ENCODE measurements around the gene DPYSL3. TPM values are rescaled to one million over a fixed set of nuclear protein-coding genes. Genes with fewer than 3 reads are reported as not detected.
A peak's percentile ranks its signal among the peaks of the same experiment; 100 is the strongest.

Gene DPYSL3
- total RNA-seq, 1 donor from 2014 or later = 414 TPM

DNA sequence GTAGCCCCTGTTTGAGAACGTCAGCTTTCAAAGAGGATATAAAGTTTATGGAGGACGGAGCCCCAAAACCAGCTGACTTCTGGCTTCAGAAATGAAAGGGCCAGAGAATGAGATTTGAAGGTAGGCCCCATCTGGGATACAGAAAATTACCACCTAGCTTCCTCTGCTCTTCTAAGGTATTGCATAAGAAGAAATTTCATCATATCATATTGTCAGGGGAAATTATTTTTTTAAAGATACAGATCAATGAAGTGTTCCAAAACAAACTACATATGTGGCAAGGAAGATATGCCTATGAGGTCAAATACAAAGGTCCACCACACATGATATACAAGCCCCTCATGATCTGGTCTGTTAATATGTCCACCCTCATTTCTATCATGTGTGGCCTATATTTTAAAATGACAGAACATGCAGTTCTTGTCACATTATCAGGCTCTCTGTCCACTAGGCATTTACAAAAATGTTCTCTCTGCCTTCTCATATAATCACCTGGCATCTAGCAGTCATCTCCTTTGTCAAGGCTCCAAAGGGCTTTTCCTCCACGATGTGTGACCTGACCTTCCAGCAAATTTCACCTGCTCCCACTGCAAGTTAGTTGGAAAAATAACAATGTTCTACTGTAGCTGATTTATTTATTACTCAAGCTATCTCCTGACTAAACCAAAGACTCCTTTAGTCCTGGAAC is 83.1 kb downstream of the DPYSL3 start:
- peaks cover 13% of the 10 kb centered on the region for H3K4me1 Mint-ChIP-seq
- no peak overlapping the region for H3K9ac ChIP-seq
- peaks cover 6% of the 10 kb centered on the region for H3K9me3 Mint-ChIP-seq
- no peak overlapping the region for H2AFZ ChIP-seq (replicated peaks)
- H3K36me3 Mint-ChIP-seq = peaks cover 58% of the 10 kb centered on the region
- H3K36me3 ChIP-seq = peaks cover 26% of the 10 kb centered on the region
- peaks cover 98% of the 10 kb centered on the region for H4K20me1 ChIP-seq (ENCODE audit: low read depth)
- peaks cover 3% of the 10 kb centered on the region for H3K4me1 ChIP-seq
- peaks cover 4% of the 10 kb centered on the region for H3K27me3 Mint-ChIP-seq (ENCODE audit: insufficient read depth, low read depth)
- peaks cover 36% of the 10 kb centered on the region for H3F3A ChIP-seq (ENCODE audit: low read depth)
- H3K27me3 ChIP-seq = no peaks in the 10 kb centered on the region
- H3K79me2 ChIP-seq (ENCODE audit: low read depth) = peaks cover 100% of the 10 kb centered on the region
- H3K9me3 ChIP-seq (ENCODE audit: low read depth) = no peaks in the 10 kb centered on the region
- no peak overlapping the region for H3K4me2 ChIP-seq
- peak overlapping the region; percentile 10 for H3K27ac ChIP-seq
- H3K4me3 ChIP-seq = no peak overlapping the region
- H3K27ac Mint-ChIP-seq = no peak overlapping the region
- H3K4me3 Mint-ChIP-seq = no peak overlapping the region
- TF ChIP-seq EZH2phosphoT487 (IDR thresholded peaks at IDR 0.05) (no peak), EZH2 (IDR thresholded peaks at IDR 0.05) (no peak)
- TF ChIP-seq, protein P1, sequence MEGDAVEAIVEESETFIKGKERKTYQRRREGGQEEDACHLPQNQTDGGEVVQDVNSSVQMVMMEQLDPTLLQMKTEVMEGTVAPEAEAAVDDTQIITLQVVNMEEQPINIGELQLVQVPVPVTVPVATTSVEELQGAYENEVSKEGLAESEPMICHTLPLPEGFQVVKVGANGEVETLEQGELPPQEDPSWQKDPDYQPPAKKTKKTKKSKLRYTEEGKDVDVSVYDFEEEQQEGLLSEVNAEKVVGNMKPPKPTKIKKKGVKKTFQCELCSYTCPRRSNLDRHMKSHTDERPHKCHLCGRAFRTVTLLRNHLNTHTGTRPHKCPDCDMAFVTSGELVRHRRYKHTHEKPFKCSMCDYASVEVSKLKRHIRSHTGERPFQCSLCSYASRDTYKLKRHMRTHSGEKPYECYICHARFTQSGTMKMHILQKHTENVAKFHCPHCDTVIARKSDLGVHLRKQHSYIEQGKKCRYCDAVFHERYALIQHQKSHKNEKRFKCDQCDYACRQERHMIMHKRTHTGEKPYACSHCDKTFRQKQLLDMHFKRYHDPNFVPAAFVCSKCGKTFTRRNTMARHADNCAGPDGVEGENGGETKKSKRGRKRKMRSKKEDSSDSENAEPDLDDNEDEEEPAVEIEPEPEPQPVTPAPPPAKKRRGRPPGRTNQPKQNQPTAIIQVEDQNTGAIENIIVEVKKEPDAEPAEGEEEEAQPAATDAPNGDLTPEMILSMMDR (IDR thresholded peaks at IDR 0.05) = no peak
- DNase-seq (ENCODE audit: low spot score) = no peak

DNA sequence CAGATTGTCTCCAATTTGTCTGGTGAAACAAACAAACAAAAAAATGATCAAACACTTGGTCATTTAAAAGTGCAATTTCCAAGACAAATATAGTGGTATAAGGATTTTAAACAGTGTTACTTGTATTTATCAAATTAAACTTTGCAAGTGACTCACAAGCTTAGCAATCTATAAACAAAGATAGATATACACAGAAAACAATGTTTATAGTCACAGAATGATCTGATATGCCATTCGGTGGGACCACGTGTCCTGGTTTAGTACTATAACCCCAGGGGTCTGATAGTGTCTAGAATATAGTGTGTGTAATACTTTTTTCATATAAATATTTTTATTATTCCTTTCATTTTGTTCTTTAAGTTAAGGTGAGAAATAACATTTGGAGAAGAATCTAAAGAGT is 91.3 kb downstream of the DPYSL3 start:
- Mint-ChIP-seq H3K36me3 (peaks cover 65% of the 10 kb centered on the region), H3K27me3 (ENCODE audit: insufficient read depth, low read depth) (peaks cover 2% of the 10 kb centered on the region), H3K27ac (no peak overlapping the region), H3K4me1 (peaks cover 11% of the 10 kb centered on the region), H3K9me3 (peaks cover 6% of the 10 kb centered on the region), H3K4me3 (no peak overlapping the region)
- Histone ChIP-seq H2AFZ (replicated peaks) (no peak overlapping the region), H3K4me1 (peaks cover 4% of the 10 kb centered on the region), H3K79me2 (ENCODE audit: low read depth) (peaks cover 100% of the 10 kb centered on the region), H3F3A (ENCODE audit: low read depth) (peaks cover 37% of the 10 kb centered on the region), H3K4me2 (no peak overlapping the region), H3K27ac (no peak overlapping the region), H3K9me3 (ENCODE audit: low read depth) (no peaks in the 10 kb centered on the region), H4K20me1 (ENCODE audit: low read depth) (peaks cover 98% of the 10 kb centered on the region), H3K4me3 (no peak overlapping the region), H3K9ac (no peak overlapping the region), H3K36me3 (peaks cover 35% of the 10 kb centered on the region), H3K27me3 (no peaks in the 10 kb centered on the region)
- no peak for DNase-seq (ENCODE audit: low spot score)
- TF ChIP-seq, protein P1 (IDR thresholded peaks at IDR 0.05) = no peak
- TF ChIP-seq EZH2 (IDR thresholded peaks at IDR 0.05) = no peak

DNA sequence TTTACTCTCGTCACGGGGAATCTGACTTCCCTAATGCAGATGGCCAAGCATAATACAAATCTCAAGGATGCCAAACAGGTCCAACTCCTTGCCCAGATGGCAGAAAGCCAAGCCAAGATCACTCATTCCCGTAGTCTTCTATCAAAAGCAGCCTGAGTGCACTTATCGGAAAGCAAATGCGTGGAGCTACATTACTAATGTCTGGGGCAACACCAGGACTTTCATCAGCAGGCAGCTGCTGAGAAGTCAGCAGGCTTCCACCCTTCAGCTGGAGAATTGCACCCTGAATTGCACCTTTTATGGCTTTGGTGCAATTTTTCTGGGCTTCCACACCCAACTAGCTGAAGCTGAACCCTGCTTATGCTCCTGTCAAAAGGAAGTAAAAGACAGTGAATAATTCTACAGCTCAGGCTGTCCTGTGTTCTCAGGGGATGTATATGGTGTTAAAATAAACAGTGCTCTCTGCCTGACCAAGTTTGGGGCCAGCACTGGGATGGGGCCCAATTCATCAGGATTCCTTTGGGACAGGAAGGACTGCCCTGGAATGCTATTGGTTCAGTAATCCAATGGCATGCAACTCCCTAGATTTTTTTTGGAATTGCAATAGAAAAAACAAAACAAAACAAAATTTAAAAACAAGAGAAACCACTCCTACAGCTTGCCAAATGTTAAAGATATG is 92.6 kb downstream of the DPYSL3 start:
- peak overlapping the region; percentile 43 for H3K27ac ChIP-seq
- H3F3A ChIP-seq (ENCODE audit: low read depth) = peaks cover 39% of the 10 kb centered on the region
- no peak overlapping the region for H2AFZ ChIP-seq (replicated peaks)
- peaks cover 31% of the 10 kb centered on the region for H3K36me3 ChIP-seq
- H3K9me3 ChIP-seq (ENCODE audit: low read depth) = no peaks in the 10 kb centered on the region
- no peak for DNase-seq (ENCODE audit: low spot score)
- H3K4me3 ChIP-seq = no peak overlapping the region
- H3K79me2 ChIP-seq (ENCODE audit: low read depth) = peaks cover 100% of the 10 kb centered on the region
- Mint-ChIP-seq H3K27me3 (ENCODE audit: insufficient read depth, low read depth) (no peaks in the 10 kb centered on the region), H3K4me3 (no peak overlapping the region), H3K36me3 (peaks cover 65% of the 10 kb centered on the region), H3K9me3 (peaks cover 3% of the 10 kb centered on the region), H3K4me1 (peaks cover 11% of the 10 kb centered on the region), H3K27ac (no peak overlapping the region)
- peaks cover 4% of the 10 kb centered on the region for H3K4me1 ChIP-seq
- H3K4me2 ChIP-seq = no peak overlapping the region
- H3K9ac ChIP-seq = no peak overlapping the region
- H3K27me3 ChIP-seq = no peaks in the 10 kb centered on the region
- H4K20me1 ChIP-seq (ENCODE audit: low read depth) = peaks cover 99% of the 10 kb centered on the region
- TF ChIP-seq EZH2 (IDR thresholded peaks at IDR 0.05) = no peak

DNA sequence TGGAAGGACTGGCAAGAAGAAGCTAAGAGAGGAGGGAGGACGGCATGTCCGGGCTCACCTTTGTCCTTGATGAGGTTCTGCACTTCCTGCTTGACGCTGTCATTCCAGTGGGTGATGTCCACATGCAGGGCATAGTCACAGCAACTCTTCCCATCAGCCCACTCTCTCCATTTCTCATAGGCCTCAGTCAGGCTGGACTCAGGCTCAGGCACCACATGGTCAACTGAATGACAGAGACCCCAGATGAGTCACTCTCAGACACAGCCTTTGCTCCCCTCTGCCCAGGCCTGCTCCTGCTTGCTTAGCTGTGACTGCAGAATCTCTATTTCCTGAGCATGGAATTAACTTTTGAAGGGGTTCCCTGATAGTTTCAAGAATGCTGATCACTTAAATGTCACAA is 94.2 kb downstream of the DPYSL3 start:
- H3K4me1 Mint-ChIP-seq = peaks cover 11% of the 10 kb centered on the region
- Histone ChIP-seq H3K4me3 (no peak overlapping the region), H2AFZ (replicated peaks) (no peak overlapping the region), H3K27ac (no peak overlapping the region), H3K27me3 (no peaks in the 10 kb centered on the region), H3K9me3 (ENCODE audit: low read depth) (no peaks in the 10 kb centered on the region), H4K20me1 (ENCODE audit: low read depth) (peaks cover 97% of the 10 kb centered on the region), H3K4me1 (peaks cover 13% of the 10 kb centered on the region), H3F3A (ENCODE audit: low read depth) (peaks cover 54% of the 10 kb centered on the region), H3K9ac (no peak overlapping the region), H3K79me2 (ENCODE audit: low read depth) (peaks cover 99% of the 10 kb centered on the region), H3K4me2 (no peak overlapping the region), H3K36me3 (peaks cover 31% of the 10 kb centered on the region)
- TF ChIP-seq EZH2 (IDR thresholded peaks at IDR 0.05) (no peak), EZH2phosphoT487 (IDR thresholded peaks at IDR 0.05) (no peak)
- TF ChIP-seq, protein P1 (IDR thresholded peaks at IDR 0.05) = no peak
- no peaks in the 10 kb centered on the region for H3K9me3 Mint-ChIP-seq
- no peaks in the 10 kb centered on the region for H3K27me3 Mint-ChIP-seq (ENCODE audit: insufficient read depth, low read depth)
- no peak overlapping the region for H3K27ac Mint-ChIP-seq
- no peak overlapping the region for H3K4me3 Mint-ChIP-seq
- peaks cover 60% of the 10 kb centered on the region for H3K36me3 Mint-ChIP-seq
- DNase-seq (ENCODE audit: low spot score) = no peak

All from neural progenitor cell (in vitro differentiated cells).